Measurements from ENCODE around the gene SLC35A4. TPM values are rescaled to one million over a fixed set of nuclear protein-coding genes. Genes with fewer than 3 reads are reported as not detected.

SLC35A4 gene
- total and polyA plus RNA-seq, 2 donors (not counting 1 experiment from before 2014, with no cell fraction given), result 48.6 to 57.8 TPM

GRCh38 chr5:140557965-140558364 is 6.7 kb upstream of the SLC35A4 start:
- no peak overlapping the region for H3K9ac ChIP-seq (ENCODE audit: low read length)
- H3K27ac ChIP-seq (ENCODE audit: low read length in 2 of 2), result peak overlapping the region; percentile 85 to 90
- H3K9me3 ChIP-seq (ENCODE audit: control extremely low read depth in 1 of 3, control insufficient read depth in 2 of 3, insufficient read depth in 1 of 3, low read length in 2 of 3), result no peaks in the 10 kb centered on the region
- no peaks in the 10 kb centered on the region for H3K27me3 Mint-ChIP-seq
- H3K4me3 Mint-ChIP-seq, result peak overlapping the region; percentile 94
- peak overlapping the region; percentile 78 for H3K4me2 ChIP-seq (replicated peaks; ENCODE audit: low read depth, low read length, poor library complexity, severe bottlenecking)
- ChIA-PET POLR2A (interaction anchor here (0.6 to 2.5 kb wide), 3 partner anchors 10 to 81 kb away, joined by 3 to 35 read pairs (median 5); partner anchors contain the start of genes EIF4EBP3 and TMCO6), CTCF (no interaction called here)
- no peak for DNase-seq
- H3K79me2 ChIP-seq (ENCODE audit: control insufficient read depth, insufficient read depth, low read length), result peaks cover 33% of the 10 kb centered on the region
- peaks cover 18 to 28% of the 10 kb centered on the region in 2 donors for H3K4me1 ChIP-seq (ENCODE audit: control insufficient read depth in 2 of 2, insufficient read depth in 2 of 2, low read length in 2 of 2)
- peak overlapping the region; percentile 69 for H2AFZ ChIP-seq (ENCODE audit: insufficient read depth, low read depth, low read length, poor library complexity, severe bottlenecking)
- H3K27me3 ChIP-seq (replicated peaks in 1 of 4; ENCODE audit: control extremely low read depth in 1 of 4, control insufficient read depth in 3 of 4, insufficient read depth in 4 of 4, low read length in 3 of 4), result no peaks in the 10 kb centered on the region
- H3K36me3 ChIP-seq (replicated peaks in 1 of 2; ENCODE audit: control extremely low read depth in 1 of 2, control insufficient read depth in 1 of 2, extremely low read depth in 1 of 2, insufficient read depth in 2 of 2, low read length in 1 of 2), result peaks cover 0 to 9% of the 10 kb centered on the region in 2 experiments
- intact Hi-C loops (cut with micrococcal nuclease), result loop anchor here (1.0 to 2.0 kb wide), 4 partner anchors 11 to 157 kb away; partner anchors contain the start of genes ANKHD1, EIF4EBP3, TMCO6 and WDR55
- no peak for TF ChIP-seq CTCF (IDR thresholded peaks at IDR 0.05)
- no peak for TF ChIP-seq EZH2 (IDR thresholded peaks at IDR 0.05; ENCODE audit: borderline replicate concordance, insufficient read depth, low read depth, low read length, poor library complexity, severe bottlenecking)
- peak overlapping the region in 2 of 5 experiments; percentile 62 to 78 for H3K4me3 ChIP-seq (ENCODE audit: control extremely low read depth in 1 of 5, extremely low read depth in 1 of 5, insufficient read depth in 1 of 5, low read depth in 2 of 5, low read length in 4 of 5)
- peak overlapping the region; percentile 93 for H3K27ac Mint-ChIP-seq
- H3K9me3 Mint-ChIP-seq (ENCODE audit: insufficient read depth), result no peaks in the 10 kb centered on the region
- H3K4me1 Mint-ChIP-seq, result peaks cover 49% of the 10 kb centered on the region
- H4K20me1 ChIP-seq (ENCODE audit: control insufficient read depth, insufficient read depth, low read length, poor library complexity, severe bottlenecking), result peaks cover 4% of the 10 kb centered on the region
- ATAC-seq (ENCODE audit: low read depth), result no peak
- whole genome bisulfite sequencing (ENCODE audit: insufficient coverage), result 100% methylated on average over 1 of the region's 3 CpGs

- H3K9me3 Mint-ChIP-seq (ENCODE audit: insufficient read depth), result no peaks in the 10 kb centered on the region
- H3K4me2 ChIP-seq (replicated peaks; ENCODE audit: low read depth, low read length, poor library complexity, severe bottlenecking), result no peak overlapping the region
- no peaks in the 10 kb centered on the region for H3K27me3 ChIP-seq (replicated peaks in 1 of 4; ENCODE audit: control extremely low read depth in 1 of 4, control insufficient read depth in 3 of 4, insufficient read depth in 4 of 4, low read length in 3 of 4)
- no peak for TF ChIP-seq CTCF (IDR thresholded peaks at IDR 0.05)
- peaks cover 36% of the 10 kb centered on the region for H3K79me2 ChIP-seq (ENCODE audit: control insufficient read depth, insufficient read depth, low read length)
- ChIA-PET POLR2A (interaction anchor here (0.6 to 2.5 kb wide), 4 partner anchors 10 to 89 kb away, joined by 3 to 35 read pairs (median 4); partner anchors contain the start of genes EIF4EBP3, IK, NDUFA2 and TMCO6), CTCF (no interaction called here)
- H3K27ac Mint-ChIP-seq, result no peak overlapping the region
- no peak overlapping the region for H3K9ac ChIP-seq (ENCODE audit: low read length)
- peaks cover 23 to 30% of the 10 kb centered on the region in 2 donors for H3K4me1 ChIP-seq (ENCODE audit: control insufficient read depth in 2 of 2, insufficient read depth in 2 of 2, low read length in 2 of 2)
- H3K27ac ChIP-seq (ENCODE audit: low read length in 2 of 2), result no peak overlapping the region
- no peak overlapping the region for H3K4me3 ChIP-seq (ENCODE audit: control extremely low read depth in 1 of 5, extremely low read depth in 1 of 5, insufficient read depth in 1 of 5, low read depth in 2 of 5, low read length in 4 of 5)
- H3K36me3 ChIP-seq (replicated peaks in 1 of 2; ENCODE audit: control extremely low read depth in 1 of 2, control insufficient read depth in 1 of 2, extremely low read depth in 1 of 2, insufficient read depth in 2 of 2, low read length in 1 of 2), result peaks cover 0 to 9% of the 10 kb centered on the region in 2 experiments
- no peaks in the 10 kb centered on the region for H3K9me3 ChIP-seq (ENCODE audit: control extremely low read depth in 1 of 3, control insufficient read depth in 2 of 3, insufficient read depth in 1 of 3, low read length in 2 of 3)
- no peak for DNase-seq
- H2AFZ ChIP-seq (ENCODE audit: insufficient read depth, low read depth, low read length, poor library complexity, severe bottlenecking), result no peak overlapping the region
- ATAC-seq (ENCODE audit: low read depth), result no peak
- intact Hi-C loops (cut with micrococcal nuclease), result no loop called here
- peaks cover 47% of the 10 kb centered on the region for H3K4me1 Mint-ChIP-seq
- 95% methylated on average over 4 of the region's 9 CpGs for WGBS (ENCODE audit: insufficient coverage)
- peaks cover 4% of the 10 kb centered on the region for H4K20me1 ChIP-seq (ENCODE audit: control insufficient read depth, insufficient read depth, low read length, poor library complexity, severe bottlenecking)
- no peaks in the 10 kb centered on the region for H3K27me3 Mint-ChIP-seq
- H3K4me3 Mint-ChIP-seq, result peak overlapping the region; percentile 94
Measured at GRCh38 chr5:140558542-140558941, 6.1 kb upstream of the SLC35A4 start.

All from B cell (primary cell).